ENCODE data around the gene NEK1. TPM values are rescaled to one million over a fixed set of nuclear protein-coding genes. Genes with fewer than 3 reads are reported as not detected.

Gene NEK1
- total RNA-seq, 3 donors from 2014 or later: 8.2 to 16.6 (median 10.8) TPM

- ATAC-seq: no peak
- Histone ChIP-seq H3K36me3 (ENCODE audit: low read depth) (no peaks in the 10 kb centered on the region), H3K4me1 (ENCODE audit: low read depth) (no peaks in the 10 kb centered on the region), H3K9me3 (no peaks in the 10 kb centered on the region), H3K4me3 (no peak overlapping the region)
- no peak for DNase-seq
- no peak for TF ChIP-seq CTCF (IDR thresholded peaks at IDR 0.05)
- intact Hi-C loops (cut with DNase I, micrococcal nuclease): no loop called here
These were observed 205.1 kb downstream of the NEK1 start for GRCh38 chr4:169407217-169407845.

GRCh38 chr4:169404960-169405359 lies 207.4 kb downstream of the NEK1 start:
- DNase-seq (no peak), ATAC-seq (peak; percentile 96)
- Histone ChIP-seq H3K36me3 (ENCODE audit: low read depth) (no peaks in the 10 kb centered on the region), H3K4me3 (no peak overlapping the region), H3K4me1 (ENCODE audit: low read depth) (no peaks in the 10 kb centered on the region), H3K9me3 (no peaks in the 10 kb centered on the region)
- intact Hi-C loops (cut with DNase I, micrococcal nuclease): no loop called here
- no peak for TF ChIP-seq CTCF (IDR thresholded peaks at IDR 0.05)

- DNase-seq (no peak), ATAC-seq (no peak)
- no peak for TF ChIP-seq CTCF (IDR thresholded peaks at IDR 0.05)
- H3K4me1 ChIP-seq (ENCODE audit: low read depth): no peaks in the 10 kb centered on the region
- no peak overlapping the region for H3K4me3 ChIP-seq
- H3K36me3 ChIP-seq (ENCODE audit: low read depth): no peaks in the 10 kb centered on the region
- intact Hi-C loops (cut with DNase I, micrococcal nuclease): no loop called here
- H3K9me3 ChIP-seq: no peaks in the 10 kb centered on the region
These were observed 211.6 kb downstream of the NEK1 start for GRCh38 chr4:169400832-169401231.

- intact Hi-C loops (cut with DNase I, micrococcal nuclease): no loop called here
- no peak for DNase-seq
- Histone ChIP-seq H3K9me3 (no peaks in the 10 kb centered on the region), H3K4me1 (ENCODE audit: low read depth) (no peaks in the 10 kb centered on the region), H3K4me3 (no peak overlapping the region), H3K36me3 (ENCODE audit: low read depth) (no peaks in the 10 kb centered on the region)
- ATAC-seq: no peak
- TF ChIP-seq CTCF (IDR thresholded peaks at IDR 0.05): no peak
These were observed 212.2 kb downstream of the NEK1 start for GRCh38 chr4:169399976-169400767.

- Histone ChIP-seq H3K9me3 (no peaks in the 10 kb centered on the region), H3K4me1 (ENCODE audit: low read depth) (no peaks in the 10 kb centered on the region), H3K36me3 (ENCODE audit: low read depth) (no peaks in the 10 kb centered on the region), H3K4me3 (no peak overlapping the region)
- intact Hi-C loops (cut with DNase I, micrococcal nuclease): no loop called here
- no peak for TF ChIP-seq CTCF (IDR thresholded peaks at IDR 0.05)
- ATAC-seq (no peak), DNase-seq (no peak)
These were observed 214.1 kb downstream of the NEK1 start for GRCh38 chr4:169398316-169398715.
